Hair follicle dermal papilla cell (primary cell): ENCODE data around the gene FKBP9. TPM values are rescaled to one million over a fixed set of nuclear protein-coding genes. Genes with fewer than 3 reads are reported as not detected.

ENCODE experiments used
- small RNA-seq: library from RNA; depleted of rRNA; stranded (forward); fragments of <200 nt; gene quantifications from one replicate; pipeline ENCODE3, GENCODE V24; 2012
- total RNA-seq: library from RNA; depleted of rRNA; stranded (reverse); fragments of >200 nt; gene quantifications from 2 replicates; pipeline ENCODE4 v1.2.3, GENCODE V29; 2012

The FKBP9 gene
- 590 and 600 TPM in 2 replicates for total RNA-seq

GRCh38 chr7:32957326-32958045, at the start of gene FKBP9:
Gene FKBP9 (plus strand): TSS chr7:32957440. CDS start chr7:32957574, 134 bp downstream.

Small RNAs within 50 kb of the gene (small RNA-seq; reads per million reads assigned to genes)
- not detected for gene AC083863.1
- not detected for gene RN7SL505P
- not detected for gene RNU6-388P
- gene RPS29P14, result not detected

Other genes with a start within 250 kb of the FKBP9 start
- gene KBTBD2, start 65.7 kb upstream of the FKBP9 start, total RNA-seq, result 44.0 and 56.8 TPM in 2 replicates
- gene NT5C3A, start 105.3 kb downstream of the FKBP9 start, total RNA-seq, result 21.1 and 23.0 TPM in 2 replicates
- 5.6 and 8.3 TPM in 2 replicates for gene RP9, start 152.0 kb downstream of the FKBP9 start, total RNA-seq
- 26.8 and 35.2 TPM in 2 replicates for gene BBS9, start 172.1 kb downstream of the FKBP9 start, total RNA-seq